ENCODE measurements around the gene CNTNAP3. TPM values are rescaled to one million over a fixed set of nuclear protein-coding genes. Genes with fewer than 3 reads are reported as not detected.
"Not testable (repeated sequence)": the region's sequence is repeated elsewhere in the genome, so short reads cannot be mapped to it uniquely, and the experiment has no call there.

Gene CNTNAP3
- total and polyA plus RNA-seq, 2 of the 13 experiments (the other 11 are each of a cell fraction or from before 2014, with no cell fraction given): 0.84 to 4.8 TPM

DNA sequence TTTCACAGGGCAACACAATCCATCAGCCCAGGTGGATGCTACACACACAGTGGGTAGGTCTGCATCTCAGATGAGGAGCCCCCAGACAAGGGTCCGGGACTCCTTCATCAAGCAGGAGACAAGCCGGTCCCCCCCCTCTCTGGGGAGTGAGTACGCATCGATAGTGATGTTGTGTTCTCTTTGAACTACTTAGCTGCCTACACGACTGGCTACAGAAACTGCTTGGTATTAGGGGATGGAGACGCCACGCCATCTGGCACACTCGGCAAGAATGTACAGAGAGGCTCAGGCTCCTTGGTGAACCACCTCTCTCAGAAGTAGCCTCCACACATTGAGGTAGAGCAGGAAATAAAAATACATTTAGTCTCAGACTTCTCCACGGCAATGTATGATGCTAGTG lies 179.8 kb downstream of the CNTNAP3 start:
- in situ Hi-C loops (cut with HindIII; ENCODE audit: extremely low pct_ligation_motif_present, low pct_unique_long_range_greater_than_20kb): no loop called here
- no TSS peak for BruUV-seq (replicated peaks)
- no peak for FAIRE-seq
- H2AFZ ChIP-seq (ENCODE audit: low read length): no peak overlapping the region
- H3K9me3 ChIP-seq (ENCODE audit: low read length): no peaks in the 10 kb centered on the region
- no peak overlapping the region for H3K27ac ChIP-seq (ENCODE audit: extremely low read length, insufficient read depth, low read length)
- DNase-seq (ENCODE audit: low spot score): no peak
- ChIA-PET CTCF (ENCODE audit: low intra/inter-chr PET ratio, low total read pairs) (no interaction called here), POLR2A (no interaction called here)
- no peaks in the 10 kb centered on the region for H3K36me3 ChIP-seq (replicated peaks in 1 of 2; ENCODE audit: control insufficient read depth in 1 of 2, insufficient read depth in 2 of 2, low read length in 2 of 2)
- TF ChIP-seq NFAT5 (CRISPR knock-in tag; IDR thresholded peaks at IDR 0.05): no peak
- no peak for TF ChIP-seq SRF (IDR thresholded peaks at IDR 0.05; ENCODE audit: low read depth, low read length)
- no peak for TF ChIP-seq NR2F1 (CRISPR knock-in tag; IDR thresholded peaks at IDR 0.05)
- TF ChIP-seq ZNF567 (CRISPR knock-in tag; IDR thresholded peaks at IDR 0.05; ENCODE audit: borderline replicate concordance): no peak
- TF ChIP-seq ZNF776 (CRISPR knock-in tag; IDR thresholded peaks at IDR 0.05): no peak
- no peak for TF ChIP-seq CREM (IDR thresholded peaks at IDR 0.05)
- no peak for TF ChIP-seq CREM (CRISPR knock-in tag; IDR thresholded peaks at IDR 0.05)
- no peak for TF ChIP-seq ZNF713 (CRISPR knock-in tag; IDR thresholded peaks at IDR 0.05)
- TF ChIP-seq AHR (CRISPR knock-in tag; IDR thresholded peaks at IDR 0.05): no peak
- no peak for TF ChIP-seq TEF (CRISPR knock-in tag; IDR thresholded peaks at IDR 0.05)
- no peak for TF ChIP-seq GABPB1 (CRISPR knock-in tag; IDR thresholded peaks at IDR 0.05)
- no peak overlapping the region for H3K4me3 ChIP-seq (replicated peaks in 1 of 3; ENCODE audit: insufficient read depth in 1 of 3, low read depth in 2 of 3, low read length in 3 of 3)
- no peak for ATAC-seq
- WGBS (ENCODE audit: low lambda C conversion rate): 42% methylated on average over 8 of the region's 9 CpGs
- no peaks in the 10 kb centered on the region for H3K27me3 ChIP-seq (ENCODE audit: control insufficient read depth in 1 of 2, insufficient read depth in 2 of 2, low read length in 2 of 2)
- H3K79me2 ChIP-seq (ENCODE audit: insufficient read depth, low read length): no peaks in the 10 kb centered on the region
- intact Hi-C loops (cut with micrococcal nuclease; ENCODE audit: unreplicated experiment): no loop called here
- H3K4me1 ChIP-seq (ENCODE audit: insufficient read depth, low read length): no peaks in the 10 kb centered on the region
- no peaks in the 10 kb centered on the region for H4K20me1 ChIP-seq (ENCODE audit: insufficient read depth, low read length)
- no peak overlapping the region for H3K9ac ChIP-seq (ENCODE audit: insufficient read depth, low read depth, low read length)
- H3K4me2 ChIP-seq (ENCODE audit: low read depth, low read length): no peak overlapping the region

DNA sequence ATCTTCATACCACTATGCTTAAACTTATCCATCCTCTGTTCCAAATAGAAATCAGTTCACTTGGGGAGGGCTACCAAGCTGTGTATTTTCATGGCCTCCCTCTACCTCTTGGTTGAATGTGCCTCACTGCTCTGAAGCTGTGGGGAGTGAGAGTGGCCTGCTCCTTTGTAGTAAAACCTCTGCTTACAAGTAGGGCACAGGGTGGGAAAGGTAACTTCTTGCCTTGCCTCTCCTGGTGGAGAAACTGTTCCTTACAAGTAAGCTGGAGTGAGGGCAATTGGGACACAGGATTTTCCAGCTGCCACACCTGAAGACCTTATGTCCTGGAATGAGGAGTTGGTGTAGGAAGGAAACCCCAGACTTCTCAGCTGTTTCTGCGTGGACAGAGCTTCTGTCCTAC lies 190.8 kb downstream of the CNTNAP3 start:
- CTCF ChIA-PET (ENCODE audit: low intra/inter-chr PET ratio, low total read pairs): not testable (repeated sequence)

More for the DNA sequence above, 190.8 kb downstream of the CNTNAP3 start:
- H3K4me2 ChIP-seq (ENCODE audit: low read depth, low read length); H3K4me1 ChIP-seq (ENCODE audit: insufficient read depth, low read length); H3K27ac ChIP-seq (ENCODE audit: extremely low read length, insufficient read depth, low read length); H3K9ac ChIP-seq (ENCODE audit: insufficient read depth, low read depth, low read length); H3K4me3 ChIP-seq (replicated peaks in 1 of 3; ENCODE audit: insufficient read depth in 1 of 3, low read depth in 2 of 3, low read length in 3 of 3); intact Hi-C loops (cut with micrococcal nuclease; ENCODE audit: unreplicated experiment); H4K20me1 ChIP-seq (ENCODE audit: insufficient read depth, low read length); BruUV-seq (replicated peaks); H3K79me2 ChIP-seq (ENCODE audit: insufficient read depth, low read length); H3K9me3 ChIP-seq (ENCODE audit: low read length); H3K27me3 ChIP-seq (ENCODE audit: control insufficient read depth in 1 of 2, insufficient read depth in 2 of 2, low read length in 2 of 2); FAIRE-seq; in situ Hi-C loops (cut with HindIII; ENCODE audit: extremely low pct_ligation_motif_present, low pct_unique_long_range_greater_than_20kb); DNase-seq (ENCODE audit: low spot score); POLR2A ChIA-PET; ATAC-seq; H2AFZ ChIP-seq (ENCODE audit: low read length); H3K36me3 ChIP-seq (replicated peaks in 1 of 2; ENCODE audit: control insufficient read depth in 1 of 2, insufficient read depth in 2 of 2, low read length in 2 of 2): not testable (repeated sequence)
- 0% methylated on average over 1 of the region's 1 CpG for WGBS (ENCODE audit: low lambda C conversion rate)
